HEK293 (cell line): ENCODE results near the gene TMEM272.

Experiments used
- CTCF ChIA-PET: fragments of 350-600 bp; formaldehyde crosslinking; extraction: SDS; loops from one replicate; lab custom pipeline; 2021; ENCODE audit warnings: antibody characterized with exemption; lab: Yijun Ruan, JAX
- POLR2A ChIA-PET: fragments of 300-600 bp; formaldehyde crosslinking; extraction: SDS; loops from one replicate; lab custom pipeline; 2020; ENCODE audit warnings: antibody characterized with exemption, inconsistent platforms; lab: Yijun Ruan, JAX
- H3K27ac ChIP-seq: fragments of 200-500 bp; sonication (Bioruptor generic); 2 replicates; pipeline ENCODE4 v1.5.1; 2014; ENCODE audit warnings: low read depth, low read length, control low read depth, inconsistent platforms; ENCODE audit errors: extremely low read depth
- H3K36me3 ChIP-seq, 2 experiments: fragments of 200-500 bp in 1 of 2; sonication (Bioruptor generic) in 1 of 2; 1 replicate in 1 of 2; 2 replicates in 1 of 2; pipeline ENCODE4 v1.5.1; 2014 to 2017; ENCODE audit warnings: inconsistent platforms in 2 of 2, low read length in 2 of 2; ENCODE audit not compliant: control insufficient read depth in 2 of 2, insufficient read depth in 1 of 2
- H3K4me1 ChIP-seq: fragments of 200-500 bp; sonication (Bioruptor generic); 2 replicates; pipeline ENCODE4 v1.5.1; 2014; ENCODE audit warnings: mild to moderate bottlenecking, low read length, inconsistent platforms; ENCODE audit not compliant: control insufficient read depth, insufficient read depth
- H3K4me3 ChIP-seq: 2 replicates; pipeline ENCODE4 v1.5.1; 2011; ENCODE audit warnings: low read depth, mild to moderate bottlenecking, control low read depth, low read length, moderate library complexity
- H3K9me3 ChIP-seq: fragments of 200-500 bp; sonication (Bioruptor generic); 2 replicates; pipeline ENCODE4 v1.5.1; 2014; ENCODE audit warnings: low read depth, low read length, inconsistent platforms; ENCODE audit not compliant: control insufficient read depth, insufficient read depth
- BCL11A ChIP-seq: fragments of 450-650 bp; formaldehyde crosslinking; IDR thresholded peaks from 2 replicates; pipeline ENCODE4 v1.5.1; 2016; ENCODE audit warnings: low read depth, missing biosample characterization, missing genetic modification characterization
- IKZF3 ChIP-seq: fragments of 450-650 bp; IDR thresholded peaks from 2 replicates; pipeline ENCODE4 v1.5.0; 2018; ENCODE audit warnings: missing biosample characterization, mild to moderate bottlenecking, missing genetic modification characterization, moderate library complexity
- KLF10 ChIP-seq: fragments of 450-650 bp; IDR thresholded peaks from 2 replicates; pipeline ENCODE4 v1.5.1; 2018; ENCODE audit warnings: missing biosample characterization, mild to moderate bottlenecking, missing genetic modification characterization
- KLF16 ChIP-seq: fragments of 450-650 bp; formaldehyde crosslinking; IDR thresholded peaks from 2 replicates; pipeline ENCODE4 v1.5.1; 2017; ENCODE audit warnings: missing biosample characterization, missing genetic modification characterization
- KLF17 ChIP-seq: fragments of 450-650 bp; formaldehyde crosslinking; IDR thresholded peaks from 2 replicates; pipeline ENCODE4 v1.5.1; 2016; ENCODE audit warnings: missing biosample characterization, missing genetic modification characterization
- OVOL3 ChIP-seq: fragments of 450-650 bp; formaldehyde crosslinking; IDR thresholded peaks from 2 replicates; pipeline ENCODE4 v1.5.1; 2016; ENCODE audit warnings: missing biosample characterization, missing genetic modification characterization
- PRDM1 ChIP-seq: fragments of 450-650 bp; formaldehyde crosslinking; IDR thresholded peaks from 2 replicates; pipeline ENCODE4; 2016; ENCODE audit warnings: missing biosample characterization, missing genetic modification characterization
- REPIN1 ChIP-seq: fragments of 450-650 bp; formaldehyde crosslinking; IDR thresholded peaks from 2 replicates; pipeline ENCODE4 v1.5.1; 2017; ENCODE audit warnings: missing biosample characterization, missing genetic modification characterization, low read depth
- REST ChIP-seq: fragments of 450-650 bp; formaldehyde crosslinking; IDR thresholded peaks from 2 replicates; pipeline ENCODE4 v1.5.1; 2016; ENCODE audit warnings: missing biosample characterization, missing genetic modification characterization
- ZBTB21 ChIP-seq: fragments of 450-650 bp; formaldehyde crosslinking; IDR thresholded peaks from 2 replicates; pipeline ENCODE4 v1.5.1; 2017; ENCODE audit warnings: missing biosample characterization, missing genetic modification characterization
- ZEB2 ChIP-seq: fragments of 450-650 bp; formaldehyde crosslinking; IDR thresholded peaks from 2 replicates; pipeline ENCODE4 v1.5.1; 2016; ENCODE audit warnings: missing biosample characterization, missing genetic modification characterization
- ZIC2 ChIP-seq: fragments of 450-650 bp; formaldehyde crosslinking; IDR thresholded peaks from 2 replicates; pipeline ENCODE4 v1.5.1; 2016; ENCODE audit warnings: missing biosample characterization, missing genetic modification characterization
- ZNF146 ChIP-seq: fragments of 450-650 bp; formaldehyde crosslinking; IDR thresholded peaks from 2 replicates; pipeline ENCODE4 v1.5.1; 2016; ENCODE audit warnings: missing biosample characterization, missing genetic modification characterization
- ZNF214 ChIP-seq: fragments of 450-650 bp; formaldehyde crosslinking; IDR thresholded peaks from 2 replicates; pipeline ENCODE4 v1.5.1; 2017; ENCODE audit warnings: missing biosample characterization, mild to moderate bottlenecking, missing genetic modification characterization, borderline replicate concordance
- ZNF239 ChIP-seq: fragments of 450-650 bp; formaldehyde crosslinking; IDR thresholded peaks from 2 replicates; pipeline ENCODE4 v1.5.1; 2016; ENCODE audit warnings: missing biosample characterization, missing genetic modification characterization
- ZNF26 ChIP-seq: fragments of 450-650 bp; formaldehyde crosslinking; IDR thresholded peaks from 2 replicates; pipeline ENCODE4 v1.5.1; 2016; ENCODE audit warnings: missing biosample characterization, missing genetic modification characterization
- ZNF366 ChIP-seq: fragments of 450-650 bp; formaldehyde crosslinking; conservative IDR thresholded peaks from 2 replicates; pipeline ENCODE4 v1.5.1; 2016; ENCODE audit warnings: missing biosample characterization, missing genetic modification characterization
- ZNF473 ChIP-seq: fragments of 450-650 bp; formaldehyde crosslinking; IDR thresholded peaks from 2 replicates; pipeline ENCODE4 v1.5.1; 2017; ENCODE audit warnings: missing biosample characterization, missing genetic modification characterization
- ZNF645 ChIP-seq: fragments of 450-650 bp; formaldehyde crosslinking; IDR thresholded peaks from 2 replicates; pipeline ENCODE4; 2016; ENCODE audit warnings: missing biosample characterization, missing genetic modification characterization
- ZNF654 ChIP-seq: fragments of 450-650 bp; formaldehyde crosslinking; IDR thresholded peaks from 2 replicates; pipeline ENCODE4 v1.5.1; 2016; ENCODE audit warnings: low read depth, missing biosample characterization, missing genetic modification characterization
- ZNF670 ChIP-seq: fragments of 450-650 bp; formaldehyde crosslinking; IDR thresholded peaks from 2 replicates; pipeline ENCODE4 v1.5.1; 2016; ENCODE audit warnings: missing biosample characterization, missing genetic modification characterization, low read depth
- ZNF843 ChIP-seq: fragments of 450-650 bp; formaldehyde crosslinking; IDR thresholded peaks from 2 replicates; pipeline ENCODE4 v1.5.1; 2016; ENCODE audit warnings: missing biosample characterization, missing genetic modification characterization

TMEM272 gene

GRCh38 chr13:51806566-51806965 lies 38.4 kb downstream of the TMEM272 start:
- H3K4me3 ChIP-seq = no peak overlapping the region
- peaks cover 12% of the 10 kb centered on the region for H3K4me1 ChIP-seq
- TF ChIP-seq ZNF366 (tag by site-specific recombination) = peak; percentile 29; the same call in 1 of the 2 replicates
- no peak for TF ChIP-seq ZNF654 (tag by site-specific recombination)
- 0 out of 2 replicates have a peak, but pooled peaks have one; percentile 5 for TF ChIP-seq PRDM1 (tag by site-specific recombination)
- TF ChIP-seq ZBTB21 = no peak
- 0 out of 2 replicates have a peak, but pooled peaks have one; percentile 33 for TF ChIP-seq ZEB2 (tag by site-specific recombination)
- no peak for TF ChIP-seq IKZF3 (tag by site-specific recombination)
- H3K36me3 ChIP-seq = no peaks in the 10 kb centered on the region
- CTCF ChIA-PET = interaction anchor here (2.9 kb wide), 1 partner anchor 9 kb away, joined by 16 read pairs; no protein-coding TSS in a partner anchor
- POLR2A ChIA-PET = no interaction called here
- no peak overlapping the region for H3K27ac ChIP-seq
- H3K9me3 ChIP-seq = no peaks in the 10 kb centered on the region

GRCh38 chr13:51805925-51806324 lies 39.1 kb downstream of the TMEM272 start:
- H3K27ac ChIP-seq = no peak overlapping the region
- no peak overlapping the region for H3K4me3 ChIP-seq
- ChIA-PET POLR2A (no interaction called here), CTCF (interaction anchor here (2.9 kb wide), 1 partner anchor 9 kb away, joined by 16 read pairs; no protein-coding TSS in a partner anchor)
- no peak for TF ChIP-seq OVOL3 (tag by site-specific recombination)
- TF ChIP-seq KLF16 (tag by site-specific recombination) = no peak
- TF ChIP-seq ZNF670 (tag by site-specific recombination) = no peak
- TF ChIP-seq ZNF146 = 0 out of 2 replicates have a peak, but pooled peaks have one; percentile 2
- no peaks in the 10 kb centered on the region for H3K36me3 ChIP-seq
- peaks cover 12% of the 10 kb centered on the region for H3K4me1 ChIP-seq
- no peaks in the 10 kb centered on the region for H3K9me3 ChIP-seq

GRCh38 chr13:51805313-51805712 lies 39.7 kb downstream of the TMEM272 start:
- CTCF ChIA-PET = interaction anchor here (2.9 kb wide), 1 partner anchor 10 kb away, joined by 16 read pairs; no protein-coding TSS in a partner anchor
- POLR2A ChIA-PET = no interaction called here

More at GRCh38 chr13:51805313-51805712, 39.7 kb downstream of the TMEM272 start:
- H3K27ac ChIP-seq = no peak overlapping the region
- TF ChIP-seq ZNF645 (tag by site-specific recombination) = no peak
- no peak for TF ChIP-seq KLF16 (tag by site-specific recombination)
- TF ChIP-seq ZNF214 (tag by site-specific recombination) = no peak
- no peak for TF ChIP-seq ZNF473 (tag by site-specific recombination)
- TF ChIP-seq ZIC2 (tag by site-specific recombination) = no peak
- TF ChIP-seq REPIN1 = no peak
- TF ChIP-seq REST = no peak
- no peak for TF ChIP-seq KLF17 (tag by site-specific recombination)
- no peak for TF ChIP-seq ZNF26 (tag by site-specific recombination)
- TF ChIP-seq BCL11A (tag by site-specific recombination) = no peak
- TF ChIP-seq KLF10 (tag by site-specific recombination) = no peak
- TF ChIP-seq ZNF843 = no peak
- TF ChIP-seq ZNF239 (tag by site-specific recombination) = no peak
- no peaks in the 10 kb centered on the region for H3K36me3 ChIP-seq
- H3K4me1 ChIP-seq = peaks cover 12% of the 10 kb centered on the region
- no peaks in the 10 kb centered on the region for H3K9me3 ChIP-seq
- H3K4me3 ChIP-seq = no peak overlapping the region
